Measurements from ENCODE around the gene MBD3. TPM values are rescaled to one million over a fixed set of nuclear protein-coding genes. Genes with fewer than 3 reads are reported as not detected.

The MBD3 gene
- total RNA-seq, 2 experiments from 2014 or later = 67.7 to 71.4 TPM

DNA sequence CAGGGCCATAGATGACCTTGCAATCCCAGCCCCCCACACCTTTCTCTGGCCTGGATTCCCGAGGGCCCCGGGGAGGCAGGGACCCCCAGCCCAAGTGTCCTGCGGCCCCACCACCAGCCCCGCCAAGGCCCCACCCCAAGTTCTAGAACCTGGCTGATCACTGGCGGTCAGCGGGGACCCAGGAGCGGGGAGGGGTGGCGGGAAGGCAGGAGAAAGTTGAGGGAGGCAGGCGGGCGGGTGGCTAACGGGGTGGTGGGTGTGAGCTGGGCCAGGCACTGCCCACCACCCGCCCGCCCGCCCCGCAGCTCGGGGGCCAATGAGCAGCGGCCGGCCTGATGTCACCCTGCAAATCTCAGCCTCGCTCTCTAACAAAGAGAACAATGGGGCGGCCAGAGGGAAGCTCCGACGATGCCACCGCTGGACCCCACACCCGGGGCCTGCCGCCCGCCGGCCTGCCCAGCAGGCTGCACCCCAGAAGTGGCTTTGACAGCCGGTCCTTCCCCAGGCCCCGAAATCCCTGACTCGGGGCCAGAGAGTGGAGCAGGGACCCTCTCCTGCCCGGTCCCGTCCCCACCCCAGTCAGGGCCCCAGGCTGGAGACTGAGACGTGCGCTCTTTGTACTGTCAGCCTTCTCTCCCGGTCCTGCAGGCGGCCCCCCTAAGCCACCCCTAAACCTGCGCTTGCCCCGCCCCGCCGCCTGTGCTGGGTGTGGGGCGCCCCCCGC lies 26.1 kb downstream of the MBD3 start:
- no peaks in the 10 kb centered on the region for H3K9me3 Mint-ChIP-seq
- no peaks in the 10 kb centered on the region for H3K36me3 Mint-ChIP-seq
- no peaks in the 10 kb centered on the region for H3K4me1 Mint-ChIP-seq (ENCODE audit: low read depth)
- no peak for DNase-seq
- POLR2A ChIA-PET = no interaction called here
- peaks cover 7% of the 10 kb centered on the region for H3K27me3 Mint-ChIP-seq
- no peak overlapping the region for H3K4me3 Mint-ChIP-seq
- H3K27ac Mint-ChIP-seq = no peak overlapping the region
- intact Hi-C loops (cut with micrococcal nuclease) = no loop called here
- CTCF ChIA-PET = interaction anchor here (1.9 kb wide), 1 partner anchor 24 kb away, joined by 4 read pairs; no protein-coding TSS in a partner anchor

DNA sequence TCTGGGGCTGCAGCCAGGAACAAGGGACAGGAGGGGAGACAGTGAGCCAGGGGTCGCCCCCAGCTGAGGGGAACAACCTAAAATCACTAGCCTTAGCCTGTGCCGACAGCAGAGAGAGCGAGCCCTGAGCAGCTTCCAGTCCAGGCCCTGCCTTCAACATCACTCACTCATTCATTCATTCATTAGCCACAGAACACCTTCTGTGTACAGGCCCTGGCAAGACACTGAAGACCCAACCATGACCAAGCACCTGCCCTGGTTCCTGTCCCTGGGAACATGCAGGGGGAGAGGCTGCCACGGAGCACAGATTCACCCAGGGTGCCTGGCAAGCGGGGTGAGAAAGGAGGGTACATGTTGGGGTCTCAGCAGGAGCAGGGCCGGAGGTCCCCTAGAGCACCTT lies 29.4 kb downstream of the MBD3 start:
- Mint-ChIP-seq H3K4me1 (ENCODE audit: low read depth) (no peaks in the 10 kb centered on the region), H3K27me3 (no peaks in the 10 kb centered on the region), H3K9me3 (no peaks in the 10 kb centered on the region), H3K27ac (no peak overlapping the region), H3K36me3 (no peaks in the 10 kb centered on the region), H3K4me3 (no peak overlapping the region)
- ChIA-PET CTCF (no interaction called here), POLR2A (no interaction called here)
- DNase-seq = no peak
- intact Hi-C loops (cut with micrococcal nuclease) = no loop called here

DNA sequence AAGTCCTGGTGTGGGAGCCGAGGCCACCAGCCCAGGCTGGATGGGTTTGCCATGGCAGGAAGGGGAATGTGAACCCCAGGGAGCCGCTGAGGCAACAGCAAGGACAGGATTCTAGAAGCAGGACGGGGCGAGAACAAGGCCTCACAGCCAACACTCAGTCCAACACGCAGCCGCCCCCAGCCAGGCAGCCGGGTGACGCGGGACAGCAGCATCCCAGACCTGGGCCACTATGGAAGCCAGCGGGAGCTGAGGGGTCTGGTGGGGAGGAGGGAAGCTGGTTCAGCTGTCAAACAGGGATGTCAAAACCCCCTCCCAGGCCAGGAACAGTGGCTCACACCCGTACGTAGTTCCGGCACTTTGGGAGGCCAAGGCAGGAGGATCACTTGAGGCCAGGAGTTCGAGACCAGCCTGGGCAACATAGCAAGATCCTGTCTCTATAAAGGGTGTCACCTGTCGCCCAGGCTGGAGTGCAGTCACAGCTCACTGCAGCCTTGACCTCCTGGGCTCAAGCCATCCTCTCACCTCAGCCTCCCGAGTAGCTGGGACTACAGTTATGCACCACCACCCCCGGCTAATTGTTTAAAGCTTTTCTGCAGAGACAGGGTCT lies 31.3 kb downstream of the MBD3 start:
- H3K9me3 Mint-ChIP-seq = no peaks in the 10 kb centered on the region

DNA sequence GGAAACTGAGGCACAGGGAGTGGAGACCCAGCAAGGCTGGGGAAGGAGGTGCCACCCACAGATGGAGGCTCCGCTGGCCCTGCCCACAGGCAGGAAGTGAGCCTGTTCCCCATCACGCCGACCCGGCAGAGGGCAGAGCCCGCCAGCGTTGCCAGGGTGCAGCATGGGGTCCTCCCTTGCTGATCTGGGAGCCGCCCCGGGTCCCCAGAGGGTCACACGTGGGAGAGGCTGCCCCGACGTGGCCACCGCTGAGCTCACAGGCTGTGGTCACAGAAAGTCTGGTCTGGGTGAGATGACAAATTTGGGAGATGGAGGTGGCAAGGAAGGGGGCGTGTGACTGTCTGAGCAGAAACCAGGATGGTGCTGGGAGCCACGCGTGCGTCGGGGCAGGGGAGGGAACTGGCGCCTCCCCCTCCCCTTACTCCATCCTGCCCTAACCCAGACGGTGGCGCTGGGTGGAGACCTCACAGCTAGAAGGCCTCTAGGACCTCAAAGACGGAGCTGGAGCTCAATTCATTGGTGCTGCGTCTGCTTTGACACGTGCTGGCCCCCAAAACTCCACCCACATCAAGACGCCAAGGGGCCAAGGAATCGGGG lies 32.3 kb downstream of the MBD3 start:
- ChIA-PET POLR2A (no interaction called here), CTCF (interaction anchor here (1.1 kb wide), 1 partner anchor 14 kb away, joined by 4 read pairs; no protein-coding TSS in a partner anchor)
- DNase-seq = no peak

More for the DNA sequence above, 31.3 kb downstream of the MBD3 start:
- ChIA-PET CTCF (interaction anchor here (1.7 kb wide), 1 partner anchor 15 kb away, joined by 6 read pairs; no protein-coding TSS in a partner anchor), POLR2A (no interaction called here)
- DNase-seq = no peak
- no peaks in the 10 kb centered on the region for H3K4me1 Mint-ChIP-seq (ENCODE audit: low read depth)
- intact Hi-C loops (cut with micrococcal nuclease) = no loop called here
- H3K36me3 Mint-ChIP-seq = no peaks in the 10 kb centered on the region
- no peaks in the 10 kb centered on the region for H3K27me3 Mint-ChIP-seq
- no peak overlapping the region for H3K4me3 Mint-ChIP-seq
- H3K27ac Mint-ChIP-seq = no peak overlapping the region

DNA sequence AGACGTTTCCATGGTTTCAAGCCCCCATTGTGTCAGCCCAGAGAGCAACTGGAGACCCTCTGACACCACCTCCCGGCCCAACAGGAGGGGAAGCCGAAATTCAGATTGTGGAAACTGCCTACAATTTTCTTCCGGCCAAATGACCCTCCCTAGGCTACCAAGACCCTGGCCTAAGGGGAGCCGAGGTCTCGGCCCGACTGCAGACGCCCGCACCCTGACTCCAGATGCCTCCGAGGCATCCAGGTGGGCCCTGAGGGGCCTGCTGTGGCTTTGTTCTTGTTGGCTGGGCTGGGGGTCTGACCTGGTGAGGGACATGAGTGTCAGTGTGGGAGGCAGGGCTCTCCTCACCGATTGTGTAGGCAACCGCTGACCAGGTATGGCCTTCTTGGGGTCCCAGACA lies 34.1 kb downstream of the MBD3 start:
- H3K4me1 Mint-ChIP-seq (ENCODE audit: low read depth) = no peaks in the 10 kb centered on the region
- H3K27me3 Mint-ChIP-seq = no peaks in the 10 kb centered on the region
- no peak overlapping the region for H3K27ac Mint-ChIP-seq
- ChIA-PET POLR2A (no interaction called here), CTCF (no interaction called here)
- no peaks in the 10 kb centered on the region for H3K9me3 Mint-ChIP-seq
- no peak for DNase-seq
- intact Hi-C loops (cut with micrococcal nuclease) = no loop called here
- H3K36me3 Mint-ChIP-seq = no peaks in the 10 kb centered on the region
- no peak overlapping the region for H3K4me3 Mint-ChIP-seq

More for the DNA sequence above, 32.3 kb downstream of the MBD3 start:
- no peaks in the 10 kb centered on the region for H3K9me3 Mint-ChIP-seq
- no peak overlapping the region for H3K4me3 Mint-ChIP-seq
- no peaks in the 10 kb centered on the region for H3K36me3 Mint-ChIP-seq
- intact Hi-C loops (cut with micrococcal nuclease) = no loop called here
- no peaks in the 10 kb centered on the region for H3K4me1 Mint-ChIP-seq (ENCODE audit: low read depth)
- no peaks in the 10 kb centered on the region for H3K27me3 Mint-ChIP-seq
- no peak overlapping the region for H3K27ac Mint-ChIP-seq

DNA sequence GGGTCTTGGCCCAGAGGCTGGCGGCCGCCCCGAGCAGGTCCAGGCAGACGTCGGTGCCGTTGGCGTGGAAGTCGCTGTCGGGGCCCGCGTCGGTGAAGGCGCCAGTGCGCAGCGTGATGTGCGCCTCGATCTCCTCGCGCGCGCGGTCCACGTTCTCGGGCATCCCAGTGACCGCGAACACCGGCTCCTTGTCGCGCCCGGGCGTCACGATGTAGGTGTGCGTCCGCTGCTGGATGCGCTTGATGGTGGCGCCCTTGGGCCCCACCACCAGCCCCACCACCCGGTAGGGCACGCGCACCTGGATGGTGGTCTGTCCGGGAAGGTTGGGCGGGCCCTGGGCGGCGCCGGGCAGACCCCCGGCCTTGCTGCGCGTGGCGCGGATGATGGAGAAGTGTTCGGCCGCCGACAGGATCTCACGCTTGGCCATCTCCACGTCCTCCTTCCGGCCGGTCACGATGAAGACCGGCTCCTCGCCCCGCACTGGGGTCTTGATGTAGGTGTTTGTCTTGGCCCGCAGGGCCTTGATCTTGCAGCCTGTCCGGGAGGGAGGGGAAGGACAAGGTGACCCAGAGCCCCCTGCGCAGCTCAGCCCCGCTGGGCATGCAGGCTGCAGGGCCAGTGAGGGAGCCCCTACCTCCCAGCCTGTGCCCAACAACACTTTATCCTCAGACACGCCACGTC lies 36.1 kb downstream of the MBD3 start:
- no peaks in the 10 kb centered on the region for H3K36me3 Mint-ChIP-seq
- ChIA-PET CTCF (interaction anchor here (0.6 kb wide), 1 partner anchor 235 kb away, joined by 4 read pairs; no protein-coding TSS in a partner anchor), POLR2A (no interaction called here)
- no peaks in the 10 kb centered on the region for H3K9me3 Mint-ChIP-seq
- H3K27me3 Mint-ChIP-seq = peaks cover 3% of the 10 kb centered on the region
- no peak overlapping the region for H3K4me3 Mint-ChIP-seq
- no peaks in the 10 kb centered on the region for H3K4me1 Mint-ChIP-seq (ENCODE audit: low read depth)
- intact Hi-C loops (cut with micrococcal nuclease) = no loop called here
- H3K27ac Mint-ChIP-seq = no peak overlapping the region
- no peak for DNase-seq

DNA sequence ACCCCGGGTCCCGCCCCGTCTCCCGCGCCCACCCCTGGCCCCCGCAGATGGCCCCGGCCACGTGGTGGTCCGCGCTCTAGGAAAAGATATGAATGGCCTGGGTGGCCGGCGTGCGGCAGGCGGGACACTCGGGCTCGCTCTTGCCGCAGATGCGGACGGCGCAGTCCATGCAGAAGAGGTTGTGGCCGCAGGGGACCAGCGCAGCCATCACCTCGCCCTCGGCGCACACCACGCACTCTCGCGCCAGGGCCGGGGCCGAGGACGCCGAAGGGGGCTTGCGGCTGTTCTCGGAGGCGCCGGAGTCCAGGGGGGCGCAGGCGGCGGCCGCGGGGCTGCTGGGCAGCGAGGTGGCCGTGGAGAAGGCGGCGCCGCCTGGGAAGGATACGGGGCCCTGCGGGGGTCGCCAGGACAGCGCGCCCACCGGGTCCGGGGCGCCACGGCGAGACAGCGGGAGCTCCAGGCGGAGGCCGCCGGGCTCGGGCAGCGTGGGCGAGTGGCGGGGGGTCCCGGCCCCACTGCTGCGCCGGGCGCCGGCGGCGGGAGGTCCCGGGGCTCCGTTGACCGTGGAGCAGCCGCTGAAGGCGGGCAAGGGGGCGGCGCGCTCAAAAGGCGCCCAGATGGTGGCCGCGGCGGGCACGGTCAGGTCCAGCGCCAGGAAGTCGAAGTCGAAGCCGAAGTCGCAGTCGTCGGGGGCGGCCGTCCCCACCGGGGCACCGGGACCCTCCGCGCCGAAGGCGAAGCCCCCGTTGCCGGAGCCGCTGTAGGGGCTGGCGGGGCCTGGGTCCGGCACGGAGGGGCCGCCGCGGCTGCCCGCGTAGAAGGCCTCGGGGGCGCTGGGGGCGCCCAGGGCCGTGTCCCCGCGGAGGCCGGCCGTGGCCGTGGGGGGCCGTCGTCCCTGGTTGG lies 36.9 kb downstream of the MBD3 start:
- H3K4me3 Mint-ChIP-seq = no peak overlapping the region
- H3K36me3 Mint-ChIP-seq = no peaks in the 10 kb centered on the region
- H3K27ac Mint-ChIP-seq = no peak overlapping the region
- intact Hi-C loops (cut with micrococcal nuclease) = no loop called here
- H3K27me3 Mint-ChIP-seq = peaks cover 5% of the 10 kb centered on the region
- ChIA-PET CTCF (no interaction called here), POLR2A (no interaction called here)
- H3K4me1 Mint-ChIP-seq (ENCODE audit: low read depth) = no peaks in the 10 kb centered on the region
- no peak for DNase-seq
- no peaks in the 10 kb centered on the region for H3K9me3 Mint-ChIP-seq

DNA sequence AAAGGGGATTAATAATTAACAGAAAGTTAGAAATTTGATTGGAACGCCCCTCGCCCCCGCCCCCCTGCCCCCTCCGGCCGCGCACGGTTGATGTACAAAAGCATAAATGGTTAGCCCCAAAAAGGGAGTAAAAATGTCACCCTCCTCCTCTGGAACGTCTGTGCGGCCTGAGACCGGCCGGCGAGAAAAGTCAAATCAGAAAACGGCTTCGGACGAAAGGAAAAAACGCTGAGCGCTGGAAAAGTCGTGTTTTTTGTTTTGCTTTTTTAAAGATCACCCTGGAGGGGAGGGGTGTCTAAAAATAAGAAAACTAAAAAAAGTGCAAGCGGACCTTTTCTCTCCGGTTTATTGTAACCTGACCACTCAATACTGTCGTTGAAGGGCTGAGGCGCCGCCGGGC lies 37.7 kb downstream of the MBD3 start:
- no peaks in the 10 kb centered on the region for H3K4me1 Mint-ChIP-seq (ENCODE audit: low read depth)
- H3K4me3 Mint-ChIP-seq = no peak overlapping the region
- DNase-seq = no peak
- intact Hi-C loops (cut with micrococcal nuclease) = no loop called here
- H3K36me3 Mint-ChIP-seq = no peaks in the 10 kb centered on the region
- peaks cover 5% of the 10 kb centered on the region for H3K27me3 Mint-ChIP-seq
- no peak overlapping the region for H3K27ac Mint-ChIP-seq
- ChIA-PET POLR2A (no interaction called here), CTCF (interaction anchor here (0.6 kb wide), 1 partner anchor 8 kb away, joined by 4 read pairs; no protein-coding TSS in a partner anchor)
- H3K9me3 Mint-ChIP-seq = no peaks in the 10 kb centered on the region

DNA sequence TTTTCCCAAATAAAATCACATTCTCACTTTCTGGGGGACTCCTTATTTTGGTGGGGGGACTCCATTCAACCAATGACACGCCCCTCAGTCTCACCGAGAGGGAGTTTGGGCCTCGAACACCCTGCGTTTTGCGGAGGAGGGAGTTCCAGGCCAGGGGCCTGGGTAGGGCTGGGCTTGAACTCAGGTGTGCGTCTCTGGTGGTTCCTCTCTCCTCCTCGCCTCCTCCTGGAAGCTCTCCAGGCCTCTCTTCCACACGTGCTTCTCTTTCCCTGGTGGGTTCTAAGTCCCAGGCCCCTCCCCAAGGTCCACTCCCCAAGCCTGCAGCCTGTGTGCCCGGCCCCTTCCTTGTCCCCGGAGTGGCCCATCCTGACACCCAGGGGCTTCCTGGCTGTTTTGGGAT lies 39.2 kb downstream of the MBD3 start:
- no peaks in the 10 kb centered on the region for H3K4me1 Mint-ChIP-seq (ENCODE audit: low read depth)
- no peak overlapping the region for H3K4me3 Mint-ChIP-seq
- POLR2A ChIA-PET = no interaction called here

DNA sequence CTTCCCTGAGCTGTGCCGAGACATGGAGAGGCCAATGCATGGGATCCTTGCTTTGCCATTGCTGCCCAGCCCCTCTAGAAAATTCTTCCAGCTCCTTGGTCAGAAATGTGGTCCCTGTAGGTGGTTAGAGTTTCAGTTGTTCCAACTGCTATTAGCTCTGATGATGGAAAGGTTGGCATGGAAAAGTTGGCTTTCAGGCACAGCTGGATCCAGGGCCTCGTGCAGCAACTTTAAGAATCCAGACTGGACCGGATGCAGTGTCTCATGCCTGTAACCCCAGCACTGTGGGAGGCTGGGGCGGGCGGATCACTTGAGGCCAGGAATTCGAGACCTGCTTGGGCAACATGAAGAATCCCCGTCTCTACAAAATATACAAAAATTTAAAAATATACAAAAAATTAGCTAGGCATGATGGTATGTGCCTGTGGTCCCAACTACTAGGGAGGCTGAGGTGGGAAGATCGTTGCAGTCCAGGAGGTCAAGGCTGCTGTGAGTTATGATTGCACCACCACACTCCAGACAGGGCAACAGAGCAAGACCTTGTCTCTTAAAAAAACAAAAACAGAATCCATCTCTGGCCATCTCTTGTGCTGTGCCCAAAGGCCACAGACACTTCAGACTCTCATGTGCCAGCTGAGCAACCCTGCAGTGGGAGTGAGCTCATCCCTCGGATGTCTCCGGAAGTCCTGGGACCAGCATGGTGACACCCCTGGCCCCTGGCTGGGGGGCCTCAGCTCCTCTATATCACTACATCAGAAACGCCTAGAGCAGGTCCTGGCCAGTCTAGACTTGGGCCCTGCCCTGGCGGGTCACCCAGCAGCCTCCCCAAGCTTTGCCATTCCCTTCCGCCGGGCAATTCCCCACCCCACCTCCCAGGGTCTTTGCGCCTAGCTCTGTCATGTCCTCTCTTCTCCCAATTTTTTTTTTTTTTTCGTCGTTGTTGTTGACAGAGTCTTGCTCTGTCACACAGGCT lies 41.3 kb downstream of the MBD3 start:
- H3K36me3 Mint-ChIP-seq = no peaks in the 10 kb centered on the region
- CTCF ChIA-PET = no interaction called here
- peaks cover 14% of the 10 kb centered on the region for H3K27me3 Mint-ChIP-seq
- no peaks in the 10 kb centered on the region for H3K9me3 Mint-ChIP-seq
- peaks cover under 1% of the 10 kb centered on the region for H3K4me1 Mint-ChIP-seq (ENCODE audit: low read depth)
- POLR2A ChIA-PET = no interaction called here
- no peak for DNase-seq
- H3K27ac Mint-ChIP-seq = no peak overlapping the region
- intact Hi-C loops (cut with micrococcal nuclease) = no loop called here
- no peak overlapping the region for H3K4me3 Mint-ChIP-seq

More for the DNA sequence above, 39.2 kb downstream of the MBD3 start:
- Mint-ChIP-seq H3K27ac (no peak overlapping the region), H3K9me3 (no peaks in the 10 kb centered on the region), H3K36me3 (no peaks in the 10 kb centered on the region), H3K27me3 (peaks cover 8% of the 10 kb centered on the region)
- CTCF ChIA-PET = no interaction called here
- intact Hi-C loops (cut with micrococcal nuclease) = no loop called here
- DNase-seq = no peak
